Endothelial cell of umbilical vein (primary cell): Measurements from ENCODE around the gene EIF2B5. TPM values are rescaled to one million over a fixed set of nuclear protein-coding genes. Genes with fewer than 3 reads are reported as not detected.

Source experiments
- BruUV-seq: library from RNA; stranded (reverse); fragments of 400-500 nt; replicated peaks from 2 replicates; lab custom pipeline; 2021; lab: Mats Ljungman, UMichigan
- CTCF ChIA-PET: fragments of 300-600, 350-600 bp; sonication (Branson Sonifier 250); formaldehyde crosslinking; loops from one replicate; lab custom pipeline; 2021; ENCODE audit warnings: antibody characterized with exemption, inconsistent platforms; lab: Charles Lee
- POLR2A ChIA-PET: fragments of 300-600, 350-600 bp; sonication (Branson Sonifier 250); formaldehyde crosslinking; loops from one replicate; lab custom pipeline; 2021; ENCODE audit warnings: antibody characterized with exemption, inconsistent platforms; lab: Charles Lee
- DNase-seq: peaks from one replicate; pipeline ENCODE4 v3.0.0-alpha.2; 2011; ENCODE audit warnings: low read depth, low spot score
- FAIRE-seq: peaks from 2 replicates; lab custom pipeline; 2011; peaks lifted over from hg19 to GRCh38; lab: Jason Lieb, UNC
- H2AFZ ChIP-seq: 2 replicates; pipeline ENCODE4 v1.6.0; 2012; ENCODE audit warnings: low read depth, low read length, control low read depth, inconsistent platforms
- H3K27ac ChIP-seq: 2 replicates; pipeline ENCODE4 v1.5.1; 2011; ENCODE audit warnings: low read depth, mild to moderate bottlenecking, control low read depth, low read length, moderate library complexity; ENCODE audit not compliant: insufficient read depth
- H3K27me3 ChIP-seq, 2 experiments: 2 replicates each; pipeline versions ENCODE4 v1.6.0 to v1.6.1; 2011; ENCODE audit warnings: low read length in 2 of 2, mixed read lengths in 1 of 2; ENCODE audit not compliant: control insufficient read depth in 2 of 2, insufficient read depth in 2 of 2
- H3K36me3 ChIP-seq, 2 experiments: 2 replicates in 1 of 2; 3 replicates in 1 of 2; pipeline ENCODE4 v1.5.1; 2011; ENCODE audit warnings: low read length in 2 of 2, mild to moderate bottlenecking in 1 of 2, moderate library complexity in 1 of 2; ENCODE audit not compliant: control insufficient read depth in 2 of 2, insufficient read depth in 2 of 2; ENCODE audit errors: extremely low read depth in 1 of 2
- H3K4me1 ChIP-seq: 3 replicates; pipeline ENCODE4 v1.5.1; 2011; ENCODE audit warnings: mild to moderate bottlenecking, low read length; ENCODE audit not compliant: control insufficient read depth, insufficient read depth; ENCODE audit errors: extremely low read depth
- H3K4me2 ChIP-seq: 2 replicates; pipeline ENCODE4 v1.6.1; 2011; ENCODE audit warnings: low read length, control low read depth, mixed read lengths; ENCODE audit not compliant: insufficient read depth
- H3K4me3 ChIP-seq, 3 experiments: fragments of 200-600 bp in 1 of 3; sonication (generic), shearing (Covaris generic) in 1 of 3; replicated peaks in 1 of 3; 2 replicates each; pipeline ENCODE4 v1.5.1; 2011 to 2016; ENCODE audit warnings: control low read depth in 3 of 3, low read length in 3 of 3, mild to moderate bottlenecking in 2 of 3, inconsistent platforms in 1 of 3, low read depth in 1 of 3, moderate library complexity in 1 of 3; ENCODE audit not compliant: insufficient read depth in 1 of 3
- H3K79me2 ChIP-seq: 2 replicates; pipeline ENCODE4 v1.6.0; 2012; ENCODE audit warnings: low read length, inconsistent platforms; ENCODE audit not compliant: control insufficient read depth, insufficient read depth
- H3K9ac ChIP-seq: replicated peaks from 2 replicates; pipeline ENCODE3; 2011; ENCODE audit warnings: low read length, control low read depth; ENCODE audit not compliant: insufficient read depth; ENCODE audit errors: extremely low read depth
- H3K9me1 ChIP-seq: replicated peaks from 3 replicates; pipeline ENCODE4 v1.6.0; 2011; ENCODE audit warnings: mild to moderate bottlenecking, low read length; ENCODE audit not compliant: control insufficient read depth, insufficient read depth; ENCODE audit errors: extremely low read depth
- H3K9me3 ChIP-seq: replicated peaks from 2 replicates; pipeline ENCODE4 v1.5.1; 2012; ENCODE audit warnings: low read length, inconsistent platforms; ENCODE audit not compliant: control insufficient read depth, insufficient read depth
- H4K20me1 ChIP-seq: replicated peaks from 2 replicates; pipeline ENCODE3; 2011; ENCODE audit warnings: mild to moderate bottlenecking, low read length; ENCODE audit not compliant: control insufficient read depth, insufficient read depth; ENCODE audit errors: extremely low read depth
- CTCF ChIP-seq, 2 donors: IDR thresholded peaks; 1 replicate in 1 of 2; 2 replicates in 1 of 2; pipeline ENCODE4 v1.5.1; 2011; ENCODE audit warnings: low read length in 2 of 2, mild to moderate bottlenecking in 2 of 2, moderate library complexity in 2 of 2, control low read depth in 1 of 2, inconsistent platforms in 1 of 2, low read depth in 1 of 2; ENCODE audit not compliant: insufficient read depth in 1 of 2; ENCODE audit errors: extremely low read depth in 1 of 2
- EZH2 ChIP-seq: IDR thresholded peaks from 2 replicates; pipeline ENCODE4 v1.6.1; 2012; ENCODE audit warnings: borderline replicate concordance, low read depth, mild to moderate bottlenecking, moderate library complexity, low read length, inconsistent platforms; ENCODE audit not compliant: severe bottlenecking
- FOS ChIP-seq: IDR thresholded peaks from 2 replicates; pipeline ENCODE4 v1.6.1; 2011; ENCODE audit warnings: mild to moderate bottlenecking, low read length, moderate library complexity, borderline replicate concordance; ENCODE audit not compliant: insufficient read depth
- GATA2 ChIP-seq: IDR thresholded peaks from 2 replicates; pipeline ENCODE4 v1.7.0; 2011; ENCODE audit warnings: low read depth, mild to moderate bottlenecking, moderate library complexity, mixed read lengths, low read length; ENCODE audit not compliant: insufficient read length, insufficient read depth
- JUN ChIP-seq: IDR thresholded peaks from 2 replicates; pipeline ENCODE4 v1.6.1; 2011; ENCODE audit warnings: borderline replicate concordance, low read depth; ENCODE audit not compliant: insufficient read length, insufficient read depth
- MAX ChIP-seq: IDR thresholded peaks from 2 replicates; pipeline ENCODE4 v1.6.1; 2011; ENCODE audit not compliant: insufficient read depth, insufficient read length
- MYC ChIP-seq: IDR thresholded peaks from one replicate; pipeline ENCODE4 v1.6.1; 2011; ENCODE audit warnings: mild to moderate bottlenecking, low read depth, low read length
- POLR2A ChIP-seq: IDR thresholded peaks from 2 replicates; pipeline ENCODE4 v1.6.1; 2012; ENCODE audit warnings: low read depth, mild to moderate bottlenecking, control low read depth, low read length
- POLR2AphosphoS5 ChIP-seq: IDR thresholded peaks from 2 replicates; pipeline ENCODE4 v1.6.1; 2012; ENCODE audit warnings: low read depth, mild to moderate bottlenecking, control low read depth, low read length, moderate library complexity; ENCODE audit not compliant: insufficient read depth
- dilution Hi-C: fragments of 300-500 bp; cut with MboI; formaldehyde crosslinking; loops from one replicate; pipeline ENCODE4 v1.15.0; 2019; ENCODE audit warnings: low sequenced_read_pairs; ENCODE audit not compliant: extremely low pct_ligation_motif_present
- intact Hi-C: fragments of 100-400 bp; cut with micrococcal nuclease; formaldehyde crosslinking; loops from one replicate; pipeline ENCODE4 v1.10.0; 2022
- polyA plus RNA-seq, 4 experiments: library from polyadenylated mRNA; depleted of rRNA in 3 of 4; stranded (reverse) in 3 of 4; unstranded in 1 of 4; fragments of >200 nt; gene quantifications; 2 replicates each; pipeline versions ENCODE4 v1.2.1 to v1.2.3, GENCODE V29; 2011 to 2012; ENCODE audit warnings: missing spikeins in 1 of 4
- total RNA-seq: library from RNA; stranded (reverse); gene quantifications from 2 replicates; pipeline ENCODE4 v1.2.3, GENCODE V29; 2021

Gene EIF2B5
- total and polyA plus RNA-seq, 2 donors (not counting 3 experiments of a cell fraction or from before 2014, with no cell fraction given): 42.7 to 44.7 TPM

GRCh38 chr3:184145751-184146270 is 10.7 kb downstream of the EIF2B5 start:
- no peak overlapping the region for H3K27ac ChIP-seq
- no peaks in the 10 kb centered on the region for H4K20me1 ChIP-seq
- CTCF ChIA-PET: interaction anchor here (1.1 to 3.5 kb wide), 8 partner anchors 11 to 250 kb away, joined by 3 to 18 read pairs (median 8); partner anchors contain the start of genes DVL3, EEF1AKMT4 and EIF2B5
- no peaks in the 10 kb centered on the region for H3K27me3 ChIP-seq
- H3K79me2 ChIP-seq: no peaks in the 10 kb centered on the region
- H2AFZ ChIP-seq: no peak overlapping the region
- POLR2A ChIA-PET: no interaction called here
- no peaks in the 10 kb centered on the region for H3K9me3 ChIP-seq
- H3K4me3 ChIP-seq: no peak overlapping the region
- DNase-seq: no peak
- peaks cover 28 to 29% of the 10 kb centered on the region in 2 experiments for H3K36me3 ChIP-seq
- H3K4me2 ChIP-seq: no peak overlapping the region
- no peaks in the 10 kb centered on the region for H3K9me1 ChIP-seq
- no peaks in the 10 kb centered on the region for H3K4me1 ChIP-seq
- TF ChIP-seq JUN (no peak), MYC (no peak), GATA2 (no peak), FOS (no peak), EZH2 (no peak), POLR2A (no peak), POLR2AphosphoS5 (no peak), MAX (no peak), CTCF (IDR thresholded peaks at IDR 0.05; ENCODE audit: extremely low read depth in 1 of 2, insufficient read depth in 1 of 2, low read depth in 1 of 2, low read length in 2 of 2) (no peak)
- dilution Hi-C loops: no loop called here
- no peak for FAIRE-seq
- H3K9ac ChIP-seq: no peak overlapping the region
- intact Hi-C loops: loop anchor here (2.0 kb wide), 1 partner anchor 143 kb away; no protein-coding TSS in a partner anchor
- no TSS peak for BruUV-seq
